MM.1S (cell line): ENCODE data around the gene SDK1.

Experiments
- CTCF ChIP-seq: fragments of 300-600 bp; sonication (generic); IDR thresholded peaks from 2 replicates; pipeline ENCODE4 v1.5.1; 2016; ENCODE audit warnings: antibody characterized with exemption, low read length, mixed read lengths
- EZH2 ChIP-seq: fragments of 300-600 bp; sonication (generic); optimal IDR thresholded peaks from 2 replicates; pipeline ENCODE3; 2017; ENCODE audit warnings: low read depth, mild to moderate bottlenecking, antibody characterized with exemption, low read length, mixed read lengths
- EZH2phosphoT487 ChIP-seq: fragments of 300-600 bp; sonication (generic); IDR thresholded peaks from 2 replicates; pipeline ENCODE4 v1.6.1; 2018; ENCODE audit warnings: antibody characterized with exemption, low read length

- no peak for TF ChIP-seq CTCF
- TF ChIP-seq EZH2phosphoT487: no peak
- TF ChIP-seq EZH2: no peak
Measured at GRCh38 chr7:3917436-3917835, 616.4 kb downstream of the SDK1 start.
